NK-92 treated with Interleukin-12 subunit alpha and Interleukin-12 subunit beta, amount 100 ng/mL, for 24 hours (cell line): Measurements from ENCODE around the gene ARMH1.
"Not testable (repeated sequence)": the region's sequence is repeated elsewhere in the genome, so short reads cannot be mapped to it uniquely, and the experiment has no call there.

Experiments
- DNase-seq: peaks from one replicate; lab custom pipeline; 2025; lab: John Stamatoyannopoulos, UW

The ARMH1 gene

DNA sequence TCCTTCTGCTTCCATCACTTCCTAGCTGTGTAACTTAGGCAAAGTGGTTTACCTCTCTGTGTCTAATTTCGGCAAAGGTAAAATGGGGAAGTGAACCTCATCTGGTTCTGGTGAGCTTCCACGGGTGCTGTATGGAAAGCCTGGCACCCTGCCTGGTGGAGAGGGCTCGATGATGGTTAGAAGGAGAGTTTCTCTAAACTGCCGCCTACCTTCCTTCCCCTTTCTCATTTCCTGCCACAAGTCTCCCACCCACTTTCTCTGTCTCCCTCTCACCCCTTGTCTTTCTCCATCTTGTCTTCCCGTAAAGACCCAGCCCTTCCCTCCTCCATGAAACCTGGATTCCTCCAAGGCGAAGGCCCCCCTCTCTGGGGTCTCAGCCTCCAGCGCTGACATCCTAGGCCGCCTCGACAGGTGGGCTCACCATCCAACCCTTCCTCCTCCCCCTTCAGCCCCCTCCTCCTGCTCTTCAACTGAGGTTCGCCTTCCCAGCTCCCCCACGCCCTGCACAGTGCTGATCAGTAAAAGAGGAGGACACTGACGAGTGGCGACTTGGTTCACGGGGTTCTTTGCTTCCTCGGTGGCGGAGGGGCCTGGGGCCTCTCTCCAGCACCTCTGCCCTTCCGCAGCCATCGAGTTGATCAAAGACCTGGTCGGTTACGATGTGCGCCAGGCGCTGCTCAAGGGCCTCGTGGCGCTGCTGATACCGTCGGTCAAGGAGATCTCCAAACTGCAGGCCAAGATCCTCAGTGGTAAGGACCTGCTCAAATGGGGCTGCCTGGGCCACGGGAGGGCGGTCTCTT is 49.2 kb downstream of the ARMH1 start:
- no peak for DNase-seq

DNA sequence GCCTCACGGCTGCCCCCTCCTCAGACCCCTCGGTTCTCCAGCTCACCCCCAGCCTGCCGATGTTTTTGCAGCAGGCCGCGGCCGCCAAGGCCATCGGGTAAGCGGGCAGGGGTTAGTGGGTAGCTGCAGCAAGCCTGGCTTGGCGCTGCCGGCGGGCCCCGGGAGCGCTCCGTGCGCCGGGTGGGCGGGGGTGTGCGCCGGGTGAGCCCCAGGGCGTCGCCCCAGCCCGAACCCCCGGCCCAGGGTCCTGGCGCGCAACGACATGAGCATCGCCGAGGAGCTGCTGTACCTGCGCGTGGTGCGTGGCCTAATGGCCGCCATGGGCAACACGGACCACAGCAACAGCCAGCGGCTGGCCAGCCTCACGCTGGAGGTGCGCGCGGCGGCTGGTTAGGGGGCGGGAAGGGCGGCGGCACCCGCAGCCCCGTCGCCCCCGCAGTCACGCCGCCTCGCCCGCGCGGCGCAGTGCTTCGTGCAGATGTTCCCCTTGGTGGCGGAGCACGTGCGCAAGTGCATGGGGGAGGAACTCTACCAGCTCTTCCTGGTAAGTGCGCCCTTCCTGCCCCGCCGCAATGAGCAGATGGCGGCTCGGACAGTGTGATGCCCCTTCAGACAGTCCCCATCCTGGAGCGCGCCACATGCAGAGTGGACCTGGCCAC is 49.9 kb downstream of the ARMH1 start:
- DNase-seq = no peak

DNA sequence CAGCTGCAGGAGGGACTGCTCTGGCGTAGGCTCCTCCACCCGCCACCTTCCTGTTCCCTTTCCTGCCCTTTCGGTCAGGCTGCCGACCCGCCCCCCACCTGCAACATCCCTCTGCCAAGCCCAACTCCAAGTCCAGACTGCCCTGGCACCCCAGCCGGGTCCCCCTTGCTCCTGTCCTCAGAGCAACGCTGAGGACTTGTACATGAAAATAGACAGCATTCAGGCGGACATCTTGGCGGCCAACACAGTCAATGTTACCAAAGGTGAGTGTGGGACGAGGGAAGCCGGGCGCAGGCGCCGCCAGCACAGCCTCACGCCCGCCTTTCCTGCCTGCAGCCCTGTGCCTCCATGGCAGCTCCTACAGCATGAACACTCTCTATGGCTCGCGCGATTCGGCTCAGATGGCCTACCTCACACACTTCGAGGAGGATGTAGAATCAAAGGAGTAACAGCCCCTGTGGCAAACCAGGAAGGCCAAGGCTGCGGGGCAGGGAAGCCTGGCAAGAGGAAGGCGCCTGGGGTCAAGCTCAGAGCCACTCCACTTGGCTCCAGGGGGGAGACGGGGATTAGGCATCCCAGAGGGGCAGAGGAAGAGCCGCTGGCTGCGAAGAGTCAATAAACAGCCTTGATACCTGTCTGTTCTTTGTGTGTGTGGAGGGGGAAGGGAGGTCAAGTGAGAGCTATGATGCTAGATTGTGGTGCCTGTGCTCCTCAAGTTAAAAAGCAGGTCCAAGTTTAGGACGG is 50.6 kb downstream of the ARMH1 start:
- DNase-seq = no peak

- peak; percentile 90 for DNase-seq
Observed at GRCh38 chr1:44730741-44731512, 56.4 kb downstream of the ARMH1 start, which contains the start of gene RNU5D-1. RNU5D-1 (minus strand) TSS chr1:44731170.

DNA sequence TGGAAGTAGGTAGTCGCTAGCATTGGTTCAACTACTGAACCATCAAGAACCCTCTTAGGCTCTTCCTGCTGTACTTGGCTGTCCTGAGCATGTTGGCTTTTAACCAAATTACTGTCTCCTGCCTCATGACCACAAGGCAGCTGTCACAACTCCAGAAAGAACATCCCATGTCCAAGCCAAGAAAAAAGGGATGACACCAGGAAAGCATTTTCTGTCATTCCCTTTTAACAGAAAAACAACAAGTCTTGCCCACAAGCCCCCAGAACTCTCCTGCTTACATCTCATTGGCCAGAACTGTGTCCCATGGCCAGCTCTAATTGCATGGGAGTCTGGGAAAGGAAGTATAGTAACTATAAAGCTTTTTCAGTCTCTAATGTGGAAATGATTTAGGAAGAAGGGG is 58.9 kb downstream of the ARMH1 start:
- no peak for DNase-seq

- DNase-seq = no peak
Observed at GRCh38 chr1:44733784-44734183, 59.3 kb downstream of the ARMH1 start.

DNA sequence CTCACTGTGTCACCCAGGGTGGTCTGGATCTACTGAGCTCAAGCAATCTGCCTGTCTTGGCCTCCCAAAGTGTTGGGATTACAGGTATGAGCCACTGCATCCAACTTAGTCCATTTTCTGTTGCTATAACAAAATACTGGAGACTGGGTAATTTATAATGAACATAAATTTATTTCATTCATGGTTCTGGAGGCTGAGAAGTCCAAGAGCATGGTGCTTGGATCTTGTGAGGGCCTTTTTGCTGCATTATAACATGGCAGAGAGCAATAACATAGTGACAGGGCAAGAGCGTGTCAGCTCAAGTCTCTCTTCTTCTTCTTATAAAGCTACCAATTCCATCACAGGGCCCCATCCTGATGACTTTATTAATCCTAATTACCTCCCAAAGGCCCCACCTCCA is 61.5 kb downstream of the ARMH1 start:
- no peak for DNase-seq

- not testable (repeated sequence) for DNase-seq
Observed at GRCh38 chr1:44738953-44739306, 64.4 kb downstream of the ARMH1 start.

GRCh38 chr1:44739307-44740178 is 65.0 kb downstream of the ARMH1 start, which contains the start of gene KIF2C:
KIF2C (plus strand) TSS chr1:44739837; CDS start chr1:44739933, 96 bp downstream.
- DNase-seq = peak; percentile 96

DNA sequence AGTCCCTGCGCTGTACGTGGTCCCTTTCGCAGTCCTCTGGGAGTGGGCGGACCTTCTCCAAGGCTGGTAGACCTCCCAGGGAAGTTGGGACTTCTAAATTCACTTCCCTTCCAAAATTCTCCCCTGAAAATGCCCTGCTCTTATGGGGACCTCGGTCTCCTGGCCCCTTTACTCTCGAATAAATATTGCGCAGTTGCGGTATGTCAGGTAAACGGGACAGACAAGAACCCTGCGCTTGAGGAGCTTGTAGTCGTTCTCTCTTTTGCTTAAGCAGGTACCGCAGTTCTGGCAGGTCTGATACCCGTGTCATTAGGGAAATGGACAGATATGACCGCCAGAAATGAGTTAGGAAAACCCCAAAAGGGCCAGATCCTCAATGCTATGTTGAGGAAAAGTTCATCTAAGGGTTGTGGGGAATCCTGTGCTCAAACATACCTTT is 65.7 kb downstream of the ARMH1 start:
- DNase-seq = no peak

GRCh38 chr1:44743211-44743610 is 68.7 kb downstream of the ARMH1 start:
- DNase-seq = no peak

DNA sequence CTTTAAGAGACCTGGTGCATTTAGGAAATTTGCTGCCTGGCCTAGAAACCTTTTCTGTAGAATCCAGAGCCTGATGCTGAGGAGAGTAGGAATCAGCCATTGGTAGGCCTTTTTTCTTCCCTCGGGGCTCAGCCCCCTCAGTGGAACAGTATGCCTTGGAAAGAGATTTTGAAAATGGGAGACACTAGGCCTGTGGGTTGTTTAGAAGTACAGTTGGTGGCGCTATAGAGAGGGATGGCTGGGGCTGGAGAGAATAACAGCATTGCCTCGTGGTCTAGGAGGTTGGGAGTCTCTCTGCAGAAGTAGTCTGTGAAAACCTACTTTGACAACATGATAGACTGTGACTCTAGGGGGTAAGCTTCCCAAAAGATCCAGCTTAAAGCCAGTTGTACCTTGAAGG is 73.4 kb downstream of the ARMH1 start:
- DNase-seq = no peak

- DNase-seq = no peak
Observed at GRCh38 chr1:44757420-44757819, 82.9 kb downstream of the ARMH1 start.

GRCh38 chr1:44759077-44759476 is 84.6 kb downstream of the ARMH1 start:
- DNase-seq = no peak

DNA sequence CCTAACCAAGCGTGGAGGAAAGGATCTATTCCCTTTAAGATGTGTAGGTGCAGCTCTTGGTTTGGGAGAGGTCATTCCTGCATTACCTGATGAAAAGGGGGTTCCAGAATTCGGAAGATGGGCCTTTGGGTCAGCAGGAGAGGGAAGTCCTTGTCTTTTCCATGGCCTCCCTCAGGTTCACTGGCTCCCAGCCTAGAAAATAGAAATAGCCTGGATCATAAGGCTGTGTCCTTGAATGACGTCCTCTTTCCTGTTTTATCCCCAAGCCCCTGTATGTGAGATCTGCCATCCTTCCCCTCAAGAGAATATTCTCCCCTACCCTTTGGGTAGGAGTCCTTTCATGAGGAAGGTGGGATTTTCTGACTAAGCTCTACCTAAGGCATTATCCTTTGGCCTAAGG is 86.4 kb downstream of the ARMH1 start:
- no peak for DNase-seq

DNA sequence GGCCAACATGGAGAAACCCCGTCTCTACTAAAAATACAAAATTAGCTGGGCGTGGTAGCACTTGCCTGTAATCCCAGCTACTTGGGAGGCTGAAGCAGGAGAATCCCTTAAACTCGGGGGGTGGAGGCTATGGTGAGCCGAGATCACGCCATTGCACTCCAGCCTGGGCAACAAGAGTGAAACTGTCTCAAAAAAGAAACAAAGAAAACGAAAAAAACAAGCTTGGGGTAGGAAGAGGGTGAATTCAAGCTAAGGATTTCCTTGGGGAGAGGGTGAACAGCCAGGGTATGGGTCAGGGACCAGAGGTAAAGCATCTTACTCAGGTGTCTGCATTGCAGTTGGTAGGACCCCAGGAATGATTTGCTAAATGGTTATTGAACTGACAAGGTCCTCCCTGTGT is 91.9 kb downstream of the ARMH1 start:
- DNase-seq = not testable (repeated sequence)
